HepG2 (cell line): ENCODE results near the gene CERS6. TPM values are rescaled to one million over a fixed set of nuclear protein-coding genes. Genes with fewer than 3 reads are reported as not detected.

ENCODE experiments used
- ATAC-seq: fragments of 200-7000 bp; cut with Tn5 transposase; 3 replicates; pipeline ENCODE4 v1.9.1; 2020; ENCODE audit warnings: mild to moderate bottlenecking, moderate library complexity
- BruUV-seq: library from RNA; stranded (reverse); fragments of 400-500 nt; replicated peaks from 2 replicates; lab custom pipeline; 2021; lab: Mats Ljungman, UMichigan
- CTCF ChIA-PET: fragments of 300-600 bp; formaldehyde crosslinking; extraction: SDS; loops from one replicate; lab custom pipeline; 2021; ENCODE audit warnings: low total read pairs, inconsistent platforms, low intra/inter-chr PET ratio; lab: Yijun Ruan, JAX
- POLR2A ChIA-PET: fragments of 350-600 bp; sonication (Branson Sonifier 250); formaldehyde crosslinking; loops from one replicate; lab custom pipeline; 2020; ENCODE audit warnings: antibody characterized with exemption, inconsistent platforms; lab: Yijun Ruan, JAX
- DNase-seq: peaks from one replicate; pipeline ENCODE4 v3.0.0-alpha.2; 2015; ENCODE audit warnings: low spot score
- FAIRE-seq: peaks from 3 replicates; lab custom pipeline; 2011; peaks lifted over from hg19 to GRCh38; lab: Jason Lieb, UNC
- H2AFZ ChIP-seq: one replicate; pipeline ENCODE4 v1.6.1; 2011; ENCODE audit warnings: low read length, inconsistent platforms
- H3K27ac ChIP-seq: fragments of 300-600 bp; 3 replicates; pipeline ENCODE4 v1.8.0; 2011; ENCODE audit warnings: mixed run types, mild to moderate bottlenecking, mixed read lengths, low read length, inconsistent platforms; ENCODE audit not compliant: insufficient read depth; ENCODE audit errors: extremely low read length
- H3K27me3 ChIP-seq, 2 experiments: fragments of 200-600 bp in 1 of 2; 2 replicates in 1 of 2; 3 replicates in 1 of 2; pipeline versions ENCODE4 v1.6.0 to v1.8.0; 2011; ENCODE audit warnings: low read length in 2 of 2, mild to moderate bottlenecking in 2 of 2, moderate library complexity in 2 of 2, inconsistent platforms in 1 of 2; ENCODE audit not compliant: insufficient read depth in 2 of 2, control insufficient read depth in 1 of 2
- H3K36me3 ChIP-seq, 2 experiments: fragments of 200-600 bp in 1 of 2; replicated peaks in 1 of 2; 2 replicates in 1 of 2; 3 replicates in 1 of 2; pipeline versions ENCODE4 v1.5.1 to v1.8.0; 2011; ENCODE audit warnings: low read length in 2 of 2, inconsistent platforms in 1 of 2; ENCODE audit not compliant: insufficient read depth in 2 of 2, control insufficient read depth in 1 of 2
- H3K4me1 ChIP-seq: 2 replicates; pipeline ENCODE4 v1.5.1; 2012; ENCODE audit warnings: low read length, inconsistent platforms; ENCODE audit not compliant: insufficient read depth
- H3K4me2 ChIP-seq: 2 replicates; pipeline ENCODE4 v1.6.0; 2011; ENCODE audit warnings: low read depth, low read length, inconsistent platforms
- H3K4me3 ChIP-seq, 3 experiments: fragments of 200-600 bp in 1 of 3; sonication (generic), shearing (Covaris generic) in 1 of 3; replicated peaks in 1 of 3; 2 replicates each; pipeline ENCODE4 v1.5.1; 2011 to 2016; ENCODE audit warnings: low read length in 3 of 3, inconsistent platforms in 2 of 3, low read depth in 2 of 3, mild to moderate bottlenecking in 2 of 3, control low read depth in 1 of 3, mixed read lengths in 1 of 3; ENCODE audit not compliant: insufficient read depth in 1 of 3
- H3K79me2 ChIP-seq: one replicate; pipeline ENCODE4 v1.6.1; 2011; ENCODE audit warnings: low read length, inconsistent platforms; ENCODE audit not compliant: insufficient read depth
- H3K9ac ChIP-seq: 2 replicates; pipeline ENCODE4 v1.6.0; 2011; ENCODE audit warnings: mild to moderate bottlenecking, low read depth, low read length, inconsistent platforms; ENCODE audit not compliant: insufficient read depth
- H3K9me3 ChIP-seq: 2 replicates; pipeline ENCODE4 v1.5.1; 2012; ENCODE audit warnings: mild to moderate bottlenecking, low read length
- H4K20me1 ChIP-seq: 2 replicates; pipeline ENCODE4 v1.6.0; 2011; ENCODE audit warnings: inconsistent platforms, mild to moderate bottlenecking, low read length, moderate library complexity; ENCODE audit not compliant: insufficient read depth
- FOSL2 ChIP-seq: sonication (generic); formaldehyde crosslinking; IDR thresholded peaks from 2 replicates; pipeline ENCODE4 v1.4.0; 2020; ENCODE audit warnings: missing genetic modification reagents
- HNF4A ChIP-seq: sonication (generic); formaldehyde crosslinking; IDR thresholded peaks from 2 replicates; pipeline ENCODE4 v1.4.0; 2020; ENCODE audit warnings: missing genetic modification reagents
- RCOR2 ChIP-seq: IDR thresholded peaks from 2 replicates; pipeline ENCODE4 v1.6.1; 2016; ENCODE audit warnings: missing biosample characterization, missing genetic modification reagents
- SALL1 ChIP-seq: sonication (generic); formaldehyde crosslinking; IDR thresholded peaks from 2 replicates; pipeline ENCODE4 v1.8.0; 2022; ENCODE audit warnings: mild to moderate bottlenecking, missing genetic modification reagents
- THAP7 ChIP-seq: sonication (generic); formaldehyde crosslinking; IDR thresholded peaks from 2 replicates; pipeline ENCODE4 v1.8.1; 2023; ENCODE audit warnings: mild to moderate bottlenecking, missing genetic modification reagents
- U2AF1 ChIP-seq: fragments of 200-400 bp; formaldehyde crosslinking; optimal IDR thresholded peaks from 2 replicates; pipeline ENCODE3; 2017; ENCODE audit warnings: mild to moderate bottlenecking, low read depth, low read length
- ZFAT ChIP-seq: sonication (generic); formaldehyde crosslinking; conservative IDR thresholded peaks from 2 replicates; pipeline ENCODE4 v1.8.1; 2023; ENCODE audit warnings: missing genetic modification reagents, inconsistent platforms
- ZNF546 ChIP-seq: sonication (generic); formaldehyde crosslinking; conservative IDR thresholded peaks from 2 replicates; pipeline ENCODE4 v1.8.1; 2023; ENCODE audit warnings: mild to moderate bottlenecking, missing genetic modification reagents
- ZNF639 ChIP-seq: conservative IDR thresholded peaks from 2 replicates; pipeline ENCODE4 v1.6.1; 2018; ENCODE audit warnings: missing genetic modification reagents
- ZNF747 ChIP-seq: sonication (generic); formaldehyde crosslinking; IDR thresholded peaks from 2 replicates; pipeline ENCODE4 v1.8.1; 2023; ENCODE audit warnings: missing genetic modification reagents, mild to moderate bottlenecking, borderline replicate concordance
- WGBS: methylation state at CpG from one replicate; pipeline ENCODE4 v1.1.6; 2017; ENCODE audit warnings: low lambda C conversion rate; 5-methylcytosine and 5-hydroxymethylcytosine counted together
- in situ Hi-C: cut with HindIII; loops from 2 replicates; pipeline ENCODE4 v1.10.0; 2017; ENCODE audit warnings: low pct_unique_long_range_greater_than_20kb; ENCODE audit not compliant: extremely low pct_ligation_motif_present
- intact Hi-C: fragments of 100-400 bp; cut with micrococcal nuclease; formaldehyde crosslinking; loops from one replicate; pipeline ENCODE4 v1.10.0; 2022; ENCODE audit not compliant: unreplicated experiment
- polyA plus RNA-seq, 8 experiments: library from polyadenylated mRNA; depleted of rRNA in 3 of 8; stranded (reverse) in 7 of 8; unstranded in 1 of 8; fragments of >200 nt; fragmentation: Illumina TruSeq in 4 of 8; extraction: Trizol in 4 of 8; gene quantifications; 2 replicates each; pipeline versions ENCODE4 v1.2.1 to v1.2.3, GENCODE V29; 2011 to 2016; ENCODE audit warnings: low read depth in 4 of 8, missing spikeins in 1 of 8, mixed read lengths in 1 of 8; ENCODE audit not compliant: insufficient read depth in 1 of 8
- total RNA-seq, 5 experiments: library from RNA; depleted of rRNA; stranded (reverse); fragments of >200 nt; fragmentation: Illumina TruSeq; extraction: Trizol; gene quantifications; 2 replicates each; pipeline ENCODE4 v1.2.3, GENCODE V29; 2016; ENCODE audit warnings: low read depth in 1 of 5

CERS6 gene
- total and polyA plus RNA-seq, 2 of the 13 experiments (the other 11 are each of a cell fraction or from before 2014, with no cell fraction given): 10.1 to 20.3 TPM

GRCh38 chr2:168480825-168481585 is 24.9 kb downstream of the CERS6 start:
- TF ChIP-seq RCOR2 (no peak), ZFAT (CRISPR knock-in tag) (no peak), ZNF639 (no peak), SALL1 (CRISPR knock-in tag) (no peak), ZNF747 (CRISPR knock-in tag) (no peak), HNF4A (CRISPR knock-in tag) (no peak), U2AF1 (no peak), FOSL2 (CRISPR knock-in tag) (no peak), THAP7 (no peak), ZNF546 (CRISPR knock-in tag) (no peak)
- Histone ChIP-seq H3K9ac (no peak overlapping the region), H3K9me3 (no peaks in the 10 kb centered on the region), H3K4me3 (no peak overlapping the region), H4K20me1 (0 out of 2 replicates have a peak, but pooled peaks cover 2% of the 10 kb centered on the region), H2AFZ (no peak overlapping the region), H3K79me2 (peaks cover 72% of the 10 kb centered on the region), H3K27me3 (no peaks in the 10 kb centered on the region), H3K27ac (no peak overlapping the region), H3K4me2 (no peak overlapping the region), H3K4me1 (peaks cover 46% of the 10 kb centered on the region), H3K36me3 (no peaks in the 10 kb centered on the region)
- POLR2A ChIA-PET: no interaction called here
- no TSS peak for BruUV-seq
- no peak for ATAC-seq
- 98% methylated on average over 15 of the region's 15 CpGs for WGBS
- intact Hi-C loops (no loop called here), in situ Hi-C loops (no loop called here)
- FAIRE-seq: no peak
- CTCF ChIA-PET: no interaction called here
- no peak for DNase-seq
